Sigmoid colon (tissue), 3 donors: ENCODE measurements around the gene CLEC4G.

ENCODE experiments used
- CTCF ChIP-seq, 4 experiments: fragments of 450-650 bp in 3 of 4; fragments of 200-600 bp in 1 of 4; IDR thresholded peaks; one replicate each; pipeline ENCODE4 v1.5.1; 2016 to 2019; ENCODE audit warnings: antibody characterized with exemption in 4 of 4, mild to moderate bottlenecking in 3 of 4, moderate library complexity in 2 of 4
- POLR2A ChIP-seq, 2 donors: fragments of 450-650 bp; IDR thresholded peaks; one replicate each; pipeline ENCODE4 v1.6.1; 2016; ENCODE audit warnings: antibody characterized with exemption in 2 of 2, mild to moderate bottlenecking in 2 of 2, moderate library complexity in 2 of 2

GRCh38 chr19:7679771-7680605 is 51.9 kb downstream of the CLEC4G start:
- TF ChIP-seq CTCF (IDR thresholded peaks at IDR 0.05), result no peak
- TF ChIP-seq POLR2A (IDR thresholded peaks at IDR 0.05), result no peak
